SK-N-SH (cell line): ENCODE data around the gene ZNF579. TPM values are rescaled to one million over a fixed set of nuclear protein-coding genes. Genes with fewer than 3 reads are reported as not detected.

Experiments
- CTCF ChIA-PET: fragments of 300-600, 350-600 bp; formaldehyde crosslinking; extraction: SDS; loops from one replicate; lab custom pipeline; 2021; lab: Yijun Ruan, JAX
- POLR2A ChIA-PET: fragments of 350-600 bp; sonication (Branson Sonifier 250); formaldehyde crosslinking; extraction: SDS; loops from one replicate; lab custom pipeline; 2020; ENCODE audit warnings: antibody characterized with exemption, inconsistent platforms; lab: Yijun Ruan, JAX
- DNase-seq: peaks from one replicate; pipeline ENCODE4 v3.0.0; 2012
- H2AFZ ChIP-seq: fragments of 200-600 bp; sonication (generic); 2 replicates; pipeline ENCODE4 v1.8.1; 2016; ENCODE audit warnings: antibody characterized with exemption, mild to moderate bottlenecking, low read depth
- H3F3A ChIP-seq: fragments of 200-600 bp; sonication (generic); replicated peaks from 2 replicates; pipeline ENCODE3; 2016; ENCODE audit warnings: antibody characterized with exemption, mild to moderate bottlenecking; ENCODE audit not compliant: insufficient read depth
- H3K27ac ChIP-seq, 2 experiments: fragments of 200-500 bp in 1 of 2; fragments of 200-600 bp in 1 of 2; sonication (Bioruptor generic) in 1 of 2; sonication (generic), shearing (Covaris generic) in 1 of 2; 2 replicates each; pipeline versions ENCODE4 v1.5.1 to v1.6.1; 2014 to 2016; ENCODE audit warnings: low read depth in 2 of 2, inconsistent platforms in 1 of 2, low read length in 1 of 2, mild to moderate bottlenecking in 1 of 2, mixed read lengths in 1 of 2
- H3K27me3 ChIP-seq: fragments of 200-600 bp; sonication (generic), shearing (Covaris generic); 2 replicates; pipeline ENCODE4 v1.6.1; 2016; ENCODE audit warnings: mixed run types; ENCODE audit not compliant: insufficient read depth
- H3K36me3 ChIP-seq, 2 experiments: fragments of 200-500 bp in 1 of 2; fragments of 200-600 bp in 1 of 2; sonication (Bioruptor generic) in 1 of 2; sonication (generic) in 1 of 2; replicated peaks in 1 of 2; 2 replicates each; pipeline versions ENCODE3 to v1.5.1; 2014 to 2016; ENCODE audit warnings: low read length in 1 of 2, mild to moderate bottlenecking in 1 of 2; ENCODE audit not compliant: insufficient read depth in 2 of 2, control insufficient read depth in 1 of 2
- H3K4me1 ChIP-seq, 2 experiments: fragments of 200-500 bp in 1 of 2; fragments of 200-600 bp in 1 of 2; sonication (Bioruptor generic) in 1 of 2; sonication (generic), shearing (Covaris generic) in 1 of 2; 2 replicates each; pipeline versions ENCODE4 v1.5.1 to v1.6.1; 2014 to 2016; ENCODE audit warnings: low read depth in 1 of 2, low read length in 1 of 2, mixed run types in 1 of 2; ENCODE audit not compliant: insufficient read depth in 2 of 2, control insufficient read depth in 1 of 2
- H3K4me2 ChIP-seq: fragments of 200-600 bp; sonication (generic), shearing (Covaris generic); 2 replicates; pipeline ENCODE4 v1.6.1; 2017; ENCODE audit warnings: mixed run types
- H3K4me3 ChIP-seq, 2 experiments: fragments of 200-500 bp in 1 of 2; fragments of 200-600 bp in 1 of 2; sonication (Bioruptor generic) in 1 of 2; sonication (generic), shearing (Covaris generic) in 1 of 2; 2 replicates each; pipeline versions ENCODE4 v1.5.1 to v1.8.1; 2014 to 2016; ENCODE audit warnings: low read depth in 2 of 2, inconsistent platforms in 1 of 2, low read length in 1 of 2, mild to moderate bottlenecking in 1 of 2, mixed read lengths in 1 of 2, moderate library complexity in 1 of 2
- H3K79me2 ChIP-seq: fragments of 200-600 bp; sonication (generic); 2 replicates; pipeline ENCODE4 v1.8.1; 2017; ENCODE audit warnings: mild to moderate bottlenecking; ENCODE audit not compliant: insufficient read depth
- H3K9ac ChIP-seq: fragments of 200-600 bp; sonication (generic); 2 replicates; pipeline ENCODE4 v1.6.1; 2017; ENCODE audit warnings: mixed run types
- H3K9me2 ChIP-seq: fragments of 200-600 bp; sonication (generic); 2 replicates; pipeline ENCODE4 v1.6.1; 2017; ENCODE audit warnings: mixed run types
- H3K9me3 ChIP-seq: fragments of 200-600 bp; sonication (generic); 2 replicates; pipeline ENCODE4 v1.6.1; 2017; ENCODE audit warnings: mixed run types, mild to moderate bottlenecking, moderate library complexity
- H4K20me1 ChIP-seq: fragments of 200-600 bp; sonication (generic); 2 replicates; pipeline ENCODE4 v1.6.1; 2017; ENCODE audit warnings: mild to moderate bottlenecking, mixed run types; ENCODE audit not compliant: insufficient read depth
- ELF1 ChIP-seq: IDR thresholded peaks from 2 replicates; pipeline ENCODE4 v1.4.0; 2012
- FOSL2 ChIP-seq: IDR thresholded peaks from 2 replicates; pipeline ENCODE4 v1.4.0; 2012; ENCODE audit warnings: low read depth, mild to moderate bottlenecking, moderate library complexity, borderline replicate concordance
- GABPA ChIP-seq: IDR thresholded peaks from 2 replicates; pipeline ENCODE4 v1.4.0; 2012; ENCODE audit warnings: low read depth, mild to moderate bottlenecking
- GATA2 ChIP-seq: sonication (generic); formaldehyde crosslinking; IDR thresholded peaks from 2 replicates; pipeline ENCODE4 v1.5.0; 2020; ENCODE audit warnings: mild to moderate bottlenecking, missing genetic modification reagents
- JUND ChIP-seq: IDR thresholded peaks from 2 replicates; pipeline ENCODE4 v1.4.0; 2012
- MXI1 ChIP-seq: IDR thresholded peaks from 2 replicates; pipeline ENCODE4 v1.6.1; 2012; ENCODE audit warnings: mild to moderate bottlenecking, low read depth, low read length, improper control_type of control experiment
- RAD21 ChIP-seq: IDR thresholded peaks from 2 replicates; pipeline ENCODE4 v1.6.1; 2012; ENCODE audit warnings: mild to moderate bottlenecking, low read length
- whole genome bisulfite sequencing: methylation state at CpG from one replicate; pipeline ENCODE4 v1.1.6; 2017; ENCODE audit warnings: low lambda C conversion rate; 5-methylcytosine and 5-hydroxymethylcytosine counted together
- polyA plus RNA-seq, 3 experiments: library from polyadenylated mRNA; depleted of rRNA; stranded (reverse); fragments of >200 nt; gene quantifications; 2 replicates each; pipeline ENCODE4 v1.2.3, GENCODE V29; 2012
- TF ChIP-seq, protein P1 (sequence below): fragments of 150-350 bp; IDR thresholded peaks from 2 replicates; pipeline ENCODE4 v1.6.1; 2017; ENCODE audit warnings: antibody characterized with exemption, low read length, low read depth, borderline replicate concordance

ZNF579 gene
- polyA plus RNA-seq, 1 of the 3 experiments (the other 2 are of a cell fraction): 5.9 TPM

DNA sequence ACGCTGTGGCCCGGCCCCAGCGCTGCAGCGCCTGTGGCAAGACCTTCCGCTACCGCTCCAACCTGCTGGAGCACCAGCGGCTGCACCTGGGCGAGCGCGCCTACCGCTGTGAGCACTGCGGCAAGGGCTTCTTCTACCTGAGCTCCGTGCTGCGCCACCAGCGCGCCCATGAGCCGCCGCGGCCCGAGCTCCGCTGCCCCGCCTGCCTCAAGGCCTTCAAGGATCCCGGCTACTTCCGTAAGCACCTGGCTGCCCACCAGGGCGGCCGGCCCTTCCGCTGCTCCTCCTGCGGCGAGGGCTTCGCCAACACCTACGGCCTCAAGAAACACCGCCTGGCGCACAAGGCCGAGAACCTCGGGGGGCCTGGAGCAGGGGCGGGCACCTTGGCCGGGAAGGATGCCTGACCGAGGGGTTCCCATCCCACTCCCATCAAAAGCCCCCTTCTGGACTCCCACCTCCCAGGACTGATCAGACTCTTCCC lies 35.8 kb upstream of the ZNF579 start:
- H3K36me3 ChIP-seq: peaks cover 0 to 33% of the 10 kb centered on the region in 2 experiments
- no peak for DNase-seq
- ChIA-PET CTCF (interaction anchor here (0.6 to 6.7 kb wide), 2 partner anchors 16 to 99 kb away, joined by 3 to 40 read pairs; no protein-coding TSS in a partner anchor), POLR2A (no interaction called here)
- H3K79me2 ChIP-seq: peaks cover 17% of the 10 kb centered on the region; the same call in 1 of the 2 replicates
- H2AFZ ChIP-seq: no peak overlapping the region
- H3K9ac ChIP-seq: no peak overlapping the region
- H3K27me3 ChIP-seq: no peaks in the 10 kb centered on the region
- no peak overlapping the region for H3K4me3 ChIP-seq
- peaks cover 18% of the 10 kb centered on the region for H4K20me1 ChIP-seq
- TF ChIP-seq MXI1: no peak
- no peak for TF ChIP-seq FOSL2
- TF ChIP-seq ELF1: no peak
- no peak for TF ChIP-seq GATA2 (CRISPR knock-in tag)
- no peak for TF ChIP-seq GABPA
- TF ChIP-seq, protein P1, sequence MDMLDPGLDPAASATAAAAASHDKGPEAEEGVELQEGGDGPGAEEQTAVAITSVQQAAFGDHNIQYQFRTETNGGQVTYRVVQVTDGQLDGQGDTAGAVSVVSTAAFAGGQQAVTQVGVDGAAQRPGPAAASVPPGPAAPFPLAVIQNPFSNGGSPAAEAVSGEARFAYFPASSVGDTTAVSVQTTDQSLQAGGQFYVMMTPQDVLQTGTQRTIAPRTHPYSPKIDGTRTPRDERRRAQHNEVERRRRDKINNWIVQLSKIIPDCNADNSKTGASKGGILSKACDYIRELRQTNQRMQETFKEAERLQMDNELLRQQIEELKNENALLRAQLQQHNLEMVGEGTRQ: no peak
- no peaks in the 10 kb centered on the region; a peak in 1 of 4 replicates for H3K4me1 ChIP-seq
- WGBS: 97% methylated on average over 31 of the region's 38 CpGs
- no peaks in the 10 kb centered on the region for H3K9me2 ChIP-seq
- peaks cover 12% of the 10 kb centered on the region for H3F3A ChIP-seq
- H3K4me2 ChIP-seq: no peak overlapping the region
- H3K27ac ChIP-seq: no peak overlapping the region
- no peaks in the 10 kb centered on the region for H3K9me3 ChIP-seq

DNA sequence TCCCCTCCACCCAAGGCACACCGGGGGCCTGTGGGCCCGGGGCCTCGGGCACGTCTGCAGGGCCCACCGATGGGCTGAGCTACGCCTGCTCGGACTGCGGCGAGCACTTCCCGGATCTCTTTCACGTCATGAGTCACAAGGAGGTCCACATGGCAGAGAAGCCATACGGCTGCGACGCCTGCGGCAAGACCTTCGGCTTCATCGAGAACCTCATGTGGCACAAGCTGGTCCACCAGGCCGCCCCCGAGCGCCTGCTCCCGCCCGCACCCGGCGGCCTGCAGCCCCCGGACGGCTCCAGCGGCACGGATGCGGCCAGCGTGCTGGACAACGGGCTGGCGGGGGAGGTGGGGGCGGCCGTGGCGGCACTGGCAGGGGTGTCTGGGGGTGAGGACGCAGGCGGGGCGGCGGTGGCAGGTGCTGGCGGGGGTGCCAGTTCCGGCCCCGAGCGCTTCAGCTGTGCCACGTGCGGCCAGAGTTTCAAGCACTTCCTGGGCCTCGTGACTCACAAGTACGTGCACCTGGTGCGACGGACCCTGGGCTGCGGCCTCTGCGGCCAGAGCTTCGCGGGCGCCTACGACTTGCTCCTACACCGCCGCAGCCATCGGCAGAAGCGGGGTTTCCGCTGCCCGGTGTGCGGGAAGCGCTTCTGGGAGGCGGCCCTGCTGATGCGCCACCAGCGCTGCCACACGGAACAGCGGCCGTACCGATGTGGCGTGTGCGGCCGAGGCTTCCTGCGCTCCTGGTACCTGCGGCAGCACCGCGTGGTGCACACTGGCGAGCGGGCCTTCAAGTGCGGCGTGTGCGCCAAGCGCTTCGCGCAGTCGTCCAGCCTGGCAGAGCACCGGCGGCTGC lies 35.1 kb upstream of the ZNF579 start:
- Histone ChIP-seq H3K27ac (no peak overlapping the region), H3K36me3 (peaks cover 0 to 32% of the 10 kb centered on the region in 2 experiments), H3K4me2 (no peak overlapping the region), H3K4me3 (no peak overlapping the region), H3F3A (peaks cover 12% of the 10 kb centered on the region), H2AFZ (no peak overlapping the region), H3K9me2 (no peaks in the 10 kb centered on the region), H3K27me3 (no peaks in the 10 kb centered on the region), H3K79me2 (peaks cover 24% of the 10 kb centered on the region; the same call in 1 of the 2 replicates), H4K20me1 (peaks cover 19% of the 10 kb centered on the region), H3K4me1 (no peaks in the 10 kb centered on the region; a peak in 1 of 4 replicates), H3K9me3 (no peaks in the 10 kb centered on the region), H3K9ac (no peak overlapping the region)
- POLR2A ChIA-PET: no interaction called here
- CTCF ChIA-PET: interaction anchor here (1.3 to 6.7 kb wide), 2 partner anchors 16 to 17 kb away, joined by 4 to 40 read pairs; no protein-coding TSS in a partner anchor
- DNase-seq: peak; percentile 20
- no peak for TF ChIP-seq RAD21
- no peak for TF ChIP-seq JUND
- TF ChIP-seq GATA2 (CRISPR knock-in tag): no peak
- TF ChIP-seq MXI1: no peak
- 99% methylated on average over 33 of the region's 88 CpGs for WGBS
